ENCODE results near the gene MRTFA. TPM values are rescaled to one million over a fixed set of nuclear protein-coding genes. Genes with fewer than 3 reads are reported as not detected.

MRTFA gene
- total and polyA plus RNA-seq, 9 of the 15 experiments (the other 6 are each of a cell fraction or from before 2014, with no cell fraction given): 0.84 to 21.1 (median 3.7) TPM

DNA sequence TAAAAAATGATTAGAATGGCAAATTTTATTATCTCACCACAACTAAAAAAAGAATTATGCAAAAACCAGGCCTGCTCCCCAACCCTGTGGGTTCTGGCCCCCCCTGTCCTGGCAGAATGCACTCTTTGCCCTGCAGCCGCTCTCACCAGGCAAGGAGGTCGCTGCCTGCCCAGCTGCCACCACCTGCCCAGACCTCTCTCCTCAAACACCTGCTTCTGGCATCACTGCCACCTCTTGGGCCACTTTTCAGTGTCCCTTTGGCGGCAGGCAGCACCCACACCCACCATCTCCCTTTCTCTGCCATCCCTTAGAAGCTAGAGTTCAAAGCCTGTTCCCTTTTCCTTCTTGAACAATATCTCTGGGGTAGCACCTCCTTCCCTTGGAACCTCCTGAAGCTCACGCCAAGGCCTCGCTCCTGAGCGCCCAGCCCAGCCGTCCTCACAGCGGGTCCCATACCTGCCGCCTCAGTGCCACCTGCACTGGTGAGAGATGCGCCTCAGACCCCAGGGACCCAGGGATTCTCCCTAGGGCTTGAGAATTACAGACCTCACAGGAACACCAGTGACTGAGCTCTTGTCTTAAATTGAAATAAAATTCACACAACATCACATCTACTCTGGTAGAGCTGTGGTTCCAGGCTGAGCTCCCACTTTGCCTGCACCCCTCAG, 221.5 kb downstream of the MRTFA start:
- WGBS (ENCODE audit: insufficient coverage, low coverage, missing lambda C conversion rate): 91% methylated on average over 9 of the region's 10 CpGs
- BruUV-seq (replicated peaks): no TSS peak
- H3K27me3 ChIP-seq (ENCODE audit: control insufficient read depth in 2 of 2, insufficient read depth in 2 of 2, low read length in 2 of 2): no peaks in the 10 kb centered on the region
- H2AFZ ChIP-seq (ENCODE audit: low read depth, low read length): no peak overlapping the region
- no peak for DNase-seq (ENCODE audit: extremely low read depth in 1 of 4, low spot score in 3 of 4)
- no peak for TF ChIP-seq CCNT2 (IDR thresholded peaks at IDR 0.05; ENCODE audit: borderline replicate concordance, extremely low read depth, insufficient read length, low read depth, low read length)
- 0 out of 2 replicates have a peak, but pooled peaks have one; percentile 30 for TF ChIP-seq POLR2G (IDR thresholded peaks at IDR 0.05; ENCODE audit: low read depth, low read length)
- in situ Hi-C loops (cut with MboI): no loop called here
- H3K4me2 ChIP-seq (ENCODE audit: insufficient read depth, low read length): no peak overlapping the region
- H3K36me3 ChIP-seq (ENCODE audit: control insufficient read depth, insufficient read depth, low read length): peaks cover 31% of the 10 kb centered on the region; the same call in 2 of the 3 replicates
- no peak overlapping the region for H3K4me3 ChIP-seq
- no peaks in the 10 kb centered on the region; a peak in 2 of 5 replicates for H3K4me1 ChIP-seq (replicated peaks in 1 of 2; ENCODE audit: control insufficient read depth in 2 of 2, insufficient read depth in 2 of 2, low read length in 2 of 2)
- no peak overlapping the region for H3K27ac ChIP-seq (ENCODE audit: extremely low read depth, low read depth, low read length)
- ChIA-PET POLR2A (interaction anchor here (0.6 to 1.3 kb wide), 5 partner anchors 9 to 200 kb away, joined by 3 to 6 read pairs (median 3); no protein-coding TSS in a partner anchor), CTCF (ENCODE audit: low intra/inter-chr PET ratio) (no interaction called here)
- intact Hi-C loops (cut with micrococcal nuclease): no loop called here
- no peak for FAIRE-seq
- H4K20me1 ChIP-seq (replicated peaks; ENCODE audit: control insufficient read depth, insufficient read depth, low read length): no peaks in the 10 kb centered on the region
- ATAC-seq: no peak
- H3K9me1 ChIP-seq (ENCODE audit: control insufficient read depth, insufficient read depth, low read length): no peaks in the 10 kb centered on the region
- H3K9ac ChIP-seq (ENCODE audit: insufficient read depth in 1 of 2, low read depth in 2 of 2, low read length in 2 of 2): no peak overlapping the region
- no peaks in the 10 kb centered on the region for H3K79me2 ChIP-seq (ENCODE audit: control insufficient read depth, insufficient read depth, low read length)
- no peaks in the 10 kb centered on the region for H3K9me3 ChIP-seq (replicated peaks; ENCODE audit: control insufficient read depth, insufficient read depth, low read depth, low read length)

DNA sequence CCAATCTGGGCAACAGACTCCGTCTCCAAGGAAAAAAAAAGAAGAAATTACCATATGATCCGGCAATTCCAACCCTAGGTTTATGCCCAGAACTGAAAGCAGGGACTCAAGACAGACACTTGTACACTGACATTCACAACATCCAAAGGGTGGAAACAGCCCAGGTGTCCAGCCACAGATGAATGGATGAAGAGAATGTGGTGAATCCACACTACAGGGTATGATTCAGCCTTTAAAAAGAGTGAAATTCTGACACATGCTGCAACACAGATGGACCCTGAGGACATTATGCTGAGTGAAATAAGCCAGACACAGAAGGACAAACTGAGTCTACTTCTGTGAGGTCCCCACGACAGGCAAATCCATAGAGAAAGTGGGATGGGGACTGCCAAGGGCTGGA, 222.2 kb downstream of the MRTFA start:
- H3K4me3 ChIP-seq: no peak overlapping the region
- ATAC-seq (no peak), DNase-seq (ENCODE audit: extremely low read depth in 1 of 4, low spot score in 3 of 4) (no peak), FAIRE-seq (no peak)
- no peaks in the 10 kb centered on the region for H3K27me3 ChIP-seq (ENCODE audit: control insufficient read depth in 2 of 2, insufficient read depth in 2 of 2, low read length in 2 of 2)
- H3K27ac ChIP-seq (ENCODE audit: extremely low read depth, low read depth, low read length): no peak overlapping the region
- in situ Hi-C loops (cut with MboI) (no loop called here), intact Hi-C loops (cut with micrococcal nuclease) (no loop called here)
- H3K36me3 ChIP-seq (ENCODE audit: control insufficient read depth, insufficient read depth, low read length): peaks cover 34% of the 10 kb centered on the region; the same call in 2 of the 3 replicates
- no peak overlapping the region for H3K9ac ChIP-seq (ENCODE audit: insufficient read depth in 1 of 2, low read depth in 2 of 2, low read length in 2 of 2)
- no TSS peak for BruUV-seq (replicated peaks)
- H3K4me1 ChIP-seq (replicated peaks in 1 of 2; ENCODE audit: control insufficient read depth in 2 of 2, insufficient read depth in 2 of 2, low read length in 2 of 2): no peaks in the 10 kb centered on the region; a peak in 2 of 5 replicates
- no peaks in the 10 kb centered on the region for H3K9me3 ChIP-seq (replicated peaks; ENCODE audit: control insufficient read depth, insufficient read depth, low read depth, low read length)
- no peaks in the 10 kb centered on the region for H3K9me1 ChIP-seq (ENCODE audit: control insufficient read depth, insufficient read depth, low read length)
- TF ChIP-seq MCM3 (IDR thresholded peaks at IDR 0.05) (no peak), NFIX (CRISPR knock-in tag; IDR thresholded peaks at IDR 0.05; ENCODE audit: low read depth) (no peak), ZNF766 (CRISPR knock-in tag; conservative IDR thresholded peaks at IDR 0.05) (no peak), ZBED1 (IDR thresholded peaks at IDR 0.05) (no peak)
- TF ChIP-seq, protein P1, sequence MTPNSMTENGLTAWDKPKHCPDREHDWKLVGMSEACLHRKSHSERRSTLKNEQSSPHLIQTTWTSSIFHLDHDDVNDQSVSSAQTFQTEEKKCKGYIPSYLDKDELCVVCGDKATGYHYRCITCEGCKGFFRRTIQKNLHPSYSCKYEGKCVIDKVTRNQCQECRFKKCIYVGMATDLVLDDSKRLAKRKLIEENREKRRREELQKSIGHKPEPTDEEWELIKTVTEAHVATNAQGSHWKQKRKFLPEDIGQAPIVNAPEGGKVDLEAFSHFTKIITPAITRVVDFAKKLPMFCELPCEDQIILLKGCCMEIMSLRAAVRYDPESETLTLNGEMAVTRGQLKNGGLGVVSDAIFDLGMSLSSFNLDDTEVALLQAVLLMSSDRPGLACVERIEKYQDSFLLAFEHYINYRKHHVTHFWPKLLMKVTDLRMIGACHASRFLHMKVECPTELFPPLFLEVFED (CRISPR knock-in tag; conservative IDR thresholded peaks at IDR 0.05): no peak
- CTCF ChIA-PET (ENCODE audit: low intra/inter-chr PET ratio): no interaction called here
- no peak overlapping the region for H3K4me2 ChIP-seq (ENCODE audit: insufficient read depth, low read length)
- no peaks in the 10 kb centered on the region for H3K79me2 ChIP-seq (ENCODE audit: control insufficient read depth, insufficient read depth, low read length)
- WGBS (ENCODE audit: insufficient coverage, low coverage, missing lambda C conversion rate): 70% methylated on average over 3 of the region's 3 CpGs
- H2AFZ ChIP-seq (ENCODE audit: low read depth, low read length): no peak overlapping the region
- no peaks in the 10 kb centered on the region for H4K20me1 ChIP-seq (replicated peaks; ENCODE audit: control insufficient read depth, insufficient read depth, low read length)
- POLR2A ChIA-PET: no interaction called here
